ENCODE data around the gene SEPTIN1. TPM values are rescaled to one million over a fixed set of nuclear protein-coding genes. Genes with fewer than 3 reads are reported as not detected.

SEPTIN1 gene
- total and polyA plus RNA-seq, 2 experiments from 2014 or later: 0.21 to 3.9 TPM

- H3F3A ChIP-seq (replicated peaks; ENCODE audit: low read depth): peaks cover 11% of the 10 kb centered on the region
- peaks cover 39% of the 10 kb centered on the region for H3K36me3 Mint-ChIP-seq (ENCODE audit: low read depth)
- peaks cover 9% of the 10 kb centered on the region for H3K27me3 Mint-ChIP-seq (ENCODE audit: insufficient read depth, low read depth, poor library complexity)
- no peaks in the 10 kb centered on the region for H3K27me3 ChIP-seq (ENCODE audit: insufficient read depth)
- H3K9me2 ChIP-seq (ENCODE audit: insufficient read depth): no peaks in the 10 kb centered on the region
- no peak overlapping the region for H3K4me3 Mint-ChIP-seq
- H2AFZ ChIP-seq: 0 out of 2 replicates have a peak overlapping the region, but pooled peaks have one; percentile 19
- 0 out of 2 replicates have a peak, but pooled peaks have one; percentile 12 for TF ChIP-seq ETS1 (IDR thresholded peaks at IDR 0.05)
- no peak for TF ChIP-seq ZNF331 (CRISPR knock-in tag; IDR thresholded peaks at IDR 0.05; ENCODE audit: low read depth)
- TF ChIP-seq CTCF (conservative IDR thresholded peaks at IDR 0.05; ENCODE audit: low read depth in 2 of 2): no peak
- no peak for TF ChIP-seq POLR2AphosphoS5 (IDR thresholded peaks at IDR 0.05; ENCODE audit: low read depth)
- TF ChIP-seq ZNF114 (CRISPR knock-in tag; IDR thresholded peaks at IDR 0.05): no peak
- TF ChIP-seq EZH2 (IDR thresholded peaks at IDR 0.05; ENCODE audit: low read depth, unreplicated experiment): no peak
- H3K4me1 Mint-ChIP-seq: peaks cover 11% of the 10 kb centered on the region
- peaks cover 15% of the 10 kb centered on the region for H3K4me1 ChIP-seq (ENCODE audit: insufficient read depth)
- peak overlapping the region; percentile 91 for H3K4me2 ChIP-seq
- H3K36me3 ChIP-seq (ENCODE audit: insufficient read depth): peaks cover 7% of the 10 kb centered on the region; the same call in 1 of the 2 replicates
- 0 out of 2 replicates have a peak overlapping the region, but pooled peaks have one; percentile 45 for H3K27ac Mint-ChIP-seq
- DNase-seq (ENCODE audit: low spot score) (peak; percentile 75), ATAC-seq (peak; percentile 57)
- no peak overlapping the region for H3K27ac ChIP-seq (ENCODE audit: low read depth)
- peak overlapping the region; percentile 67 for H3K4me3 ChIP-seq
- no peaks in the 10 kb centered on the region; the same call in 2 of the 3 replicates for H3K9me3 Mint-ChIP-seq
- H4K20me1 ChIP-seq (replicated peaks; ENCODE audit: insufficient read depth): peaks cover 10% of the 10 kb centered on the region; the same call in 1 of the 2 replicates
- peaks cover 32% of the 10 kb centered on the region for H3K79me2 ChIP-seq (replicated peaks; ENCODE audit: insufficient read depth)
Observed at GRCh38 chr16:30429418-30429677, 47.0 kb upstream of the SEPTIN1 start.

- H3K4me2 ChIP-seq: 0 out of 2 replicates have a peak overlapping the region, but pooled peaks have one; percentile 91
- H3K27ac Mint-ChIP-seq: no peak overlapping the region
- TF ChIP-seq POLR2AphosphoS5 (IDR thresholded peaks at IDR 0.05; ENCODE audit: low read depth): no peak
- TF ChIP-seq ZNF462 (CRISPR knock-in tag; IDR thresholded peaks at IDR 0.05): no peak
- TF ChIP-seq REST (IDR thresholded peaks at IDR 0.05; ENCODE audit: unreplicated experiment): no peak
- no peak for TF ChIP-seq EZH2phosphoT487 (IDR thresholded peaks at IDR 0.05; ENCODE audit: unreplicated experiment)
Observed at GRCh38 chr16:30428055-30428454, 45.7 kb upstream of the SEPTIN1 start.

More at GRCh38 chr16:30428055-30428454, 45.7 kb upstream of the SEPTIN1 start:
- Histone ChIP-seq H3K9me2 (ENCODE audit: insufficient read depth) (no peaks in the 10 kb centered on the region), H3K27ac (ENCODE audit: low read depth) (0 out of 2 replicates have a peak overlapping the region, but pooled peaks have one; percentile 66), H4K20me1 (replicated peaks; ENCODE audit: insufficient read depth) (peaks cover 10% of the 10 kb centered on the region), H2AFZ (no peak overlapping the region), H3K79me2 (replicated peaks; ENCODE audit: insufficient read depth) (peaks cover 32% of the 10 kb centered on the region), H3K4me1 (ENCODE audit: insufficient read depth) (peaks cover 15% of the 10 kb centered on the region), H3K4me3 (peak overlapping the region; percentile 67; the same call in 1 of the 2 replicates), H3K36me3 (ENCODE audit: insufficient read depth) (peaks cover 13% of the 10 kb centered on the region), H3K27me3 (ENCODE audit: insufficient read depth) (no peaks in the 10 kb centered on the region), H3F3A (replicated peaks; ENCODE audit: low read depth) (peaks cover 11% of the 10 kb centered on the region)
- DNase-seq (ENCODE audit: low spot score) (no peak), ATAC-seq (no peak)
- no peaks in the 10 kb centered on the region; the same call in 2 of the 3 replicates for H3K9me3 Mint-ChIP-seq
- peaks cover 11% of the 10 kb centered on the region for H3K27me3 Mint-ChIP-seq (ENCODE audit: insufficient read depth, low read depth, poor library complexity)
- H3K4me1 Mint-ChIP-seq: peaks cover 11% of the 10 kb centered on the region
- no peak overlapping the region; the same call in 1 of the 3 replicates for H3K4me3 Mint-ChIP-seq
- peaks cover 52% of the 10 kb centered on the region for H3K36me3 Mint-ChIP-seq (ENCODE audit: low read depth)
